ENCODE data around the gene AADACL4.
"Not testable (repeated sequence)": the region's sequence is repeated elsewhere in the genome, so short reads cannot be mapped to it uniquely, and the experiment has no call there.

Gene AADACL4

DNA sequence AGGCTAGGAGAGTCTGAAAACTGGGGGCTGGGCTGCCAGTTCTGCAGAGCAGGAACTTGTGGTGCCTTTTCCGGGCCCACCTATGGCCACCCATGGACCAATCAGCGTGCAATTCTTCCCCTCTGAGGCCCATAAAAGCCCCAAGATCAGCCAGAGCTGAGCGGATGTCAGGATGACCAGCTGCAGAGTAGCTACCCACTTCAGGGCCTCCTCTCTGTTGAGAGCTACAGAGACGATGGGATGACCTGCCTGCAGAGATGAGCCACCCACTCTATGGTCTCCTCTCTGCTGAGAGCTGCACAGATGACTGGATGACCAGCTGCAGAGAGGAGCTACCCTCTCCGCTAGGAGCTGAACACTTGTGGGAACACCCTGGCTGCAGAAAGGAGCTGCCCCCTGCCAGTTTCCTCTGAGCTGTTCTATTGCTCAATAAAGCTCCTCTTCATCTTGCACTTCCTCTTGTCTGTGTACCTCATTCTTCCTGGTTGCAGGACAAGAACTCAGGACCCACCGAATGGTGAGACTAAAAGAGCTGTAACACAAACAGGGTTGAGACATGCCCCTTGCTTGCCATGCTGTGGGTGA is 12.8 kb upstream of the AADACL4 start:
- no peak for DNase-seq

DNA sequence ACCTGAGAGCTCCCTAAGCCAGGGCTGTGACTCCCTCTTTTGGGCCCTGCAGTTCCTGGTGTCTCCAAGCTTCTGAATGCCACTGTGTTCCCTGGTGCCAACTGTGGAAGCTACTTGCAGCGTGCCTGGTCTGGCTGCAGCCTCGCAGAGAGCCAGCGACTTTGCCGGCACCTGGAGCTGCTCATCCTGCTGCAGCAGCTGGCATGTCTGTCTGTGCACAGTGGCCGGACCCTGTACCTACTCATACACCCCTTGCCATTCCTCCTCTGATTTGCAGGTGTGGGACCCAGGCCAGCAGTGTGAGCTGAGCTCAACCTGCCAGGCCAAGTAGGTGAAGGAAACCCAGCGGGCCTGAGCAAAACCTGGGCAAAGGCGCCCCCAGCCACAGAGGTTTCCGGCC is 12.3 kb upstream of the AADACL4 start:
- DNase-seq: no peak

DNA sequence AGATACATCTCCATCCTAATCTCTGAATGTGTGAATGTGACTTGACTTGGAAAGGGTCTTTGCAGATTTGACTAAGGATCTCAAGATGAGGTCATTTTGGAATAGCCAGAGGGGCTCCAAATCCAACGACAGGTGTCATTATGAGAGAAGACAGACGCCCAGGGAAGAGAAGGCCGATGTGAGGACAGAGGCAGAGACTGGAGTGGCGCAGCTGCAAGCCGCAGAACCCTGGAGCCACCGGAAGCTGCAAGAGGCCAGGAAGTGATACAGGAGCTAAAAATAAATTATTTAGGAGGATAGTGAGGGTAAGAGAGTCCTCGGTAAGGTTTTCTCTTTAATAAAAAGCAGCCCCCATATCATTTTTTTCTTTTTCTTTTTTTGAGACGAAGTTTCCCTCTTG is 9.7 kb upstream of the AADACL4 start:
- no peak for DNase-seq

DNA sequence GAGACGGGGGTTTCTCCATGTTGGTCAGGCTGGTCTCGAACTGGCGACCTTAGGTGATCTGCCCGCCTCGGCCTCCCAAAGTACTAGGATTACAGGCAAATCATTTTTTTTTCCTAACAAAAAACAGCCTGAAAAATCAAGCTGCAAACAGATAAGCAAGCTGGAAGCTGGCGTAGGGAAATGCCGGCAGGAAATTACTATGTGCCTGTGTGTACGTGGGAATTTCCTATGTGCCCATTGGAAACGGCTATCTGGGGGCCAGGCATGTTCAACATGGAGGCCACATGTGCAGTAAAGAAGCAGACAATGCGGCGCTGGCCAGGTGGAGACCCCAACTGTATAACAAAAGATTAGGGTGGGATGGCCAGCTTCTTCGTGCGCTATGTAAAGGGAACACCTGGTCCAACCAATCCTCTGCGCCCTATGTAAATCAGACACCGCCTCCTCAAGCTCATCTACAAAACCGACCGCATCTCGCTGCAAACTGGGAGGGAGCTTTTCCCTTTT is 9.1 kb upstream of the AADACL4 start:
- no peak for DNase-seq

DNA sequence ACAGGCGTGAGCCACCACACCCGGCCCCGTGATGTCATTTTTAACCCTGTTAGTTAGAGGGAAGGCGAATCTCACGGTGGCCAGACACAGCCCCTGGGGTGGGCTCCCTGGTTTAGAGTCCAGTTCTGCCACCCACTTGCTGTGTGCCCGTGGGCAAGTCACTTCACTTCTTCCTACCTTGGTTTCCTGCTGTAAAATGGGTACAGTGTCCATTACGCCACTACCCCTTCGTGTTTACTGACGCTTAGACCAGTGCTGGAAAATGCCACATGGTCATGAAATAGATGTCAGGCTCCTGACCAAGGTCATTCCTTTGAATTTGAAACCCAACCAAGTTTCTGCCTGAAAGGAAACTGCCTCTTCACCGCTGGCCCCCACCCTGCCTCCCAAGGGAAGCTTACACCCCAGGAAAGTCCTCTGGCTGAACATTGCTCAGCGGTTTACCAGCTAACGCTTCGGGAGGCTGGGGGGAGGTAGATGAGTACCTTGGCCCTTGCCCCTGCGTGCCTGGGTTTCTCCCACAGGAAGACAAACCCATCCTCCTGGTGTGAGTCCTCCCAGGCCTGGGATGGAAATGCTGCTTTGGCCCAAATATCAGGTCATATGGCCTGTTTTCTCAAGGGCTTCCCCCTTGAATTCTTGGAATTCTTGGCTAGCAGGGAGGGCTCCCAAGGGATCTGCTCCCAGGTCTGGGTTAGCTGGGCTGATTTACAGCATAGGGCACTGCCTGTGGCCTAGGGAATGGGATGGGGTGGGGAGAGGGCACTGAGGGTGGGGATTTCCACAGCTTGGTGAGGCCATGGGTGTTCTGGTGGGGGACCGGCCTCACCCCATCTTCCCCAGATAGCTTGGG is 7.6 kb upstream of the AADACL4 start:
- DNase-seq: no peak

DNA sequence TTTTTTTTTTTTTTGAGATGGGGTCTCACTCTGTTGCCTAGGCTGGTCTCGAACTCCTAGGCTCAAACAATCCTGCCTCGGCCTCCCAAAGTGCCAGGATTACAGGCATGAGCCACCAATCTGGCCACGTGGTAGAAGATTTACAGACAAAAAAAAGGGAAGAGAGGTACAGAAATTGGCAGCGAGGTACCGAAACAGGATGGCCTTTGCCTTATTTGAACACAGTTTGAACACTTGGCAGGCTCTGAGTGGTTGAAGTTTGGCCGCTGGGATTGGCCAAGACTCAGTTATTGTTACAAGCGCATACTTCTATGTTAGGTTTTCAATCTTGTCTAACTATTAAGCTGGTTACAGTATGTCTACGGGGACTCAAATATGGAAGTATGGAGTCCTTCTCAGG is 6.2 kb upstream of the AADACL4 start:
- no peak for DNase-seq

DNA sequence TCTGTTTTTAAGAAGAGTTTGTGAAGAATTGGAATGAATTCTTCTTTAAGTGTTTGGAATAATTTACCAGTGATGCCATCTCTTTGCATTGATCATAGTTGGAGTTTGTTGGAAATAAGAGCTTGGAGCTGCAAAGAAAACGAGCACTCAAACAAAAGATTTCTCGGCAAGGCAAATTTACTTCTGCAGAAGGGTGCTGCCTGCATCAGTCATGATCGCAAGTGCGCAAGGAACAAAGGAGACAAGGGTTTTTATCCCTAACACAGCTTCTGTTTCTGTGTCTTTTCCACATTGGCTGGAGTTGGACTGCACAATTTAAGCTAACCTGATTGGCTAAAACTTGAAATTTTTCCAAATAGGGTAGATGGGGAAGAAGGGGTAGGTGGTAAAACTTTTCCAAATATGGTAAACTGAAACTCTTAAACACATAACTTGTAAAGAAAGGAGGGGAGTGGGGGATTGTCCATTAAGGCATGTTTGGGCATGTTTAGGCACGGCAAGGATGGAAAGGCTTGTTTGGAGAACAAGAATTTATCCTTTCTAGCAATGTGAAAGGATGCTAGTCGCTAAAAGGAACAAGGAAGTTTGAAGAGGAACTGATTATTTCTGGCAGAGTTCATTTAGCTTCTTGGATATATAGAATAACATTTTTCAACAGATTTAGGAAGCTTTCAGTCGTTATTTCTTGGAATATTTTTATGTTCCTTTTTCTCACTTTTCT is 3.5 kb upstream of the AADACL4 start:
- DNase-seq: no peak

DNA sequence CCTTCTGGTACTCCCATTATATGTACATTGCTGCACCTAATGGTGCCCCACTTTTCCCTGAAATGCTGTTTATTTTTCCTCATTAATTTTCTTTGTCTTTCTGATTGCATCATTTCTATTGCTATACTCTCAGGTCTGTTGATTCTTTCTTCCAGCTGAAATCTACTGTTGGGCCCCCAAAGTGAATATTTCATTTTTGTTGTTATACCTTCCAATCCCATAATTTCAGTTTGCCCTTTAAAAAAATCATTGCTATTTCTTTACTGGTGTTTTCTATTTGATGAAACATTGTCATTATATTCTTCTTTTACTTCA is 3.0 kb upstream of the AADACL4 start:
- DNase-seq: no peak

DNA sequence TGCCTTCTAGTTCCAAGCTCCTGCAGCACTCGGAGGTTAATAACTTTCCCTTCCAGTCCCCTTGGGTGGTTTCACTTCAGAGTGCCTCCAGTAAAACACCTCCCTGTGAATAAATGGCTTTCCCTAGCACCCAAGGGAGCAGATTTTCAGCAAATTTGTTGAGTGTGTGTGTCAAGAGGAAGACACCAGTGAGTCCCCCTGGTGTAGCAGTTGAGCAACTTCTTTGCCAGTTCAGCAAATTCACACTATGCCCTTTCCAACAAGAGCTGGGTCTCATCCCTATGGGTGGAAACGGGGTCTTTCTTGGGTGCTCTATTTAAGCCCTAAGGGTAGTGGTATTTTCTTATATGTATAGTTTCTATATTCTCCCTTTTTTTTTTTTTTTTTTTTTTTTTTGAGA is 806 bp upstream of the AADACL4 start:
- DNase-seq: no peak

DNA sequence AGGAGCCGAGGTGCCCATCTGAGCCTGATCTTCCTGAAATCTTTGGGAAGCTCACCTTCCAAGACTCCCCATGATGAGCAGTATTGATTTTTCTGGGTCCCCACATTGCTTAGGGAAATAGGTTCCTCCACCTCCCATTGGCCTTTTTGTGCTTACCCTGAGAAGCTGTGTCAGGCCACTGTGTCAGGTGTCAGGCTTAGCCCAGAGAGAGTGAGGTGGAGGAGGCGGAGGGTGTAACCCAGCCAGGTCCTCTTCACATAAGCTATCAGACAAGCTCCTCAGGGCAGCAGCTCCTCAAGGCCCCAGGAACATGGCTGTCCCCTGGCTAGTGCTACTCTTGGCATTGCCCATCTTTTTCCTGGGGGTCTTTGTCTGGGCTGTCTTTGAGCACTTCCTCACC is 352 bp downstream of the AADACL4 start:
- no peak for DNase-seq

DNA sequence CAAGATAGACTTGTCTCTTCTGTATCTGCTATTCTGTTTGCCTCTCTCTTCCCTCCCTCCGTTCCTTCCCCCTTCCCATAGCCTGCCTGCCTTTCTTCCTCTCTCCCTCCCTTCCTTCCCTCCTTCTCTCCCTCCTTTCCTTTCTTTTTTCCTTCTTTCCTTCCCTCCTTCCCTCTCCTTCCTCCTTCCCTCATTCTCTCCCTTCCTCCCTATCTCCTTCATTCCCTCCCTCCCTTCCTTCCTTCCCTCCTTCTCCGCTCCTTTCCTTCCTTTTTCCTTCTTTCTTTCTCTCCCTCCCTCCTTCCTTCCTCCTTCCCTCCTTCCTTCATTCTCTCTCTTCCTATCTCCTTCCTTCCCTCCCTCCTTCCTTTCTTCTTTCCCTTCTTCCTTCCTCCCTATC is 944 bp downstream of the AADACL4 start:
- no peak for DNase-seq

DNA sequence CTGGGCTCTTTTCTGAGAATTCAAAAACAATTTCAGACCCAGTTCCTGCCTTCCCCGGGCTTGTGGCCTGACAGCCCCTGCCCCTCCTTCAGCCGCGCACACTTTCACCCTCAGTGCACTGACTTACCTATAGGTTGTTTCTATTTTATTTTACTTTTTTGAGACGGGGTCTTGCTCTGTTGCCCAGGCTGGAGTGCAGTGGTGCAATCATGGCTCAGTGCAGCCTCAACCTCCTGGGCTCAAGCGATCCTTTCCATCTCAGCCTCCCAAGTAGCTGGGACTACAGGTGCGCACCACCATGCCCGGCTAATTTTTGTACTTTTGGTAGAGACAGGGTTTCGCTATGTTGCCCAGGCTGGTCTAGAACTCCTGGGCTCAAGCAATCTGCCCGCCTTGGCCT is 1.5 kb downstream of the AADACL4 start:
- DNase-seq: not testable (repeated sequence)

DNA sequence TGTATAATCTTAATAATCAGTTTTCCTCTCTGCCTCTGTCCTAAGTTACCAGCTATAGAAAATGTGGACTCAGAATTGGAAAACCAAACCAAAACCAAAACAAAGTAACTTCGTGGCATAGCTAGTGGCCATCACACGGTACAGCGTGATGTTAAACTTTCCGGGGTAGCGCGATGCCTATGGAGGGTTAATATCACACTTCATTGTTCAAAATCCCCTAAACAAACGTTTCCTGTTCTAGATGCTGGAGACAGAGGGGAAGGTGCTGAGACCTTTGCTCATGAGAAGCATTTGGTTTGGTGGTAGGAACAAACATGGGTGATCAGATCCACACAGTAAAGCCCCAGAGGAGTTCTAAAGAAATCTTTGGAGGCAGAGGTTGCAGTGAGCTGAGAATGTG is 4.9 kb downstream of the AADACL4 start:
- DNase-seq: no peak

DNA sequence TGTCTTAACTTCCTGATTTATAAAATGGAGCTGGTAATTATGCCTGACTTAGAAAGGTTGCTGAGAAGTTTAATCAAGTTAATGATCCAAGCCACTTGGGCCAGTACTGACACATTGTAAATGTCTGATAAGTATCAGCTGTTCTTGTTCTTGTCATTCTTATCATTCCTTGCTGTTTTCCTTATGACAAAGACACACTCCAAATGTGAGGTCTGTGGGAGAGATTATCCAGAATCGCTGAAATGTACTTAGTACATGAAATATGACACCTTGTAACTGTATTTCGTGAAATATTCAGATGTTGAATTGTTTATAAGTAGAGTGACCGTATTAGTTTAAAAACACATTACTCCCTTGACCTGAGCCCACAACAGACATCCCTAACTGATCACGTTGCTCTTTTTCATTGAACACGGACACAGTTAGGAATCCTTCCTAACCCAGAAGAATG is 6.1 kb downstream of the AADACL4 start:
- DNase-seq: no peak

DNA sequence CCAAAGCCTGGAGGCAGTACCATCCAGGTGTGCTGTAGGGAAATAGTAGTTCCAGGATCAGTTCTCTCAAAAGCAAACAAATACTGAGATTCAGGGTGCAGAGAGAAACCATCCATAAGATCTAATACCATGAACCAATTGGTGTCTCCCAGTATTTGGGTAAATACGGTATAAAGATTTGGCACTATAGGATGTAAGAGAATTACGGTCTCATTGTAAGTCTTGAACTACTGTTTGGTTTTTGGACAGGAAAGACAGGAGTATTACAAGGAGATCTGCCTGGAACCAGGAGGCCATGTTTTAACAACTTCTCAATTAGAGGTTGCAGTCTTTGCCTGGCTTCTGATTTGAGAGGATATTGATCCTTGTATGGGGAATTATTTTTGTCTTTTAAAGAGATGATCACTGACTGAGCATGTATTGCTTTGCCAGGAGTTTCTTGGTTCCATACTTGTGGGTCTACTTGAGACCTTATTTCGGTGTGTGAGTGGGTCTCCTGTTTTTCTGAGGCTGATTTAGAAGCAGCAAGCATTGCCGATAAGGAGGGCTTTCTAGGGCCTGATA is 10.2 kb downstream of the AADACL4 start:
- no peak for DNase-seq

DNA sequence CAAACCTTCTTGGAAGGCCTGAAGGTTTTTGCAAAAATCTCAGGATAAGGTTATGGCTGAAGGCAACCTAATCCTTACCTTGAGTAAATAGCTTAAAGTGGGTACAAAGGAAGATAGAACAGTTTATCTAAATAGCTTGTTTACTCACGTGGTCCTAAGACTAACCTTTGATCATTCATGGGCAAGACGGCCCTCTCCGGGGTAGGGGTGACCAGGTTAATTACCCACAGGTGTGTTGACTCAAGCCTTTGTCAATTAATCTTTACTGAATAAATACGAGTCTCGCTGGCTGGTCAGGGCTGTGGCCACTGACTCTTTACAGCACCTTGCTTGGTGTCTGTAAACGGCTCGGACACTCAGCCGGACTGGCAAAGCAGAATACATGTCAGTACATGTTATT is 10.8 kb downstream of the AADACL4 start:
- DNase-seq: no peak

DNA sequence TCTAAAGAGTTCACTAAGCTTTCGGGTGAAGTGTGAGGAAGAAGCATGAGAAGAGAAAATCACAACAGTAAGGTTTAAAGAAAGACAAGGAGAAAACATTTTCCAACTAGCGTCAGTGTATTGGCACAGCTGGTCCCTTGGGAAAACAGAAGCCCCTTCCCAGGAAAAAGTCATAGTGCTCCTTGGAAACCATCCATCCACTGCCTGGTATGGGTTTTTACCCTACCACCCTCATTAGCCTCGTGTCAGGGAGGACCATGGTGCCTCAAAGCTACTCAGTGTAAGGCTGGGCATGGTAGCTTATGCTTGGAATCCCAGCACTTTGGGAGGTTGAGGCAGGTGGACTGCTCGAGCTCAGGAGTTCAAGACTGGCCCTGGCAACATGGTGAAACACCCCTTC is 12.7 kb downstream of the AADACL4 start:
- no peak for DNase-seq

DNA sequence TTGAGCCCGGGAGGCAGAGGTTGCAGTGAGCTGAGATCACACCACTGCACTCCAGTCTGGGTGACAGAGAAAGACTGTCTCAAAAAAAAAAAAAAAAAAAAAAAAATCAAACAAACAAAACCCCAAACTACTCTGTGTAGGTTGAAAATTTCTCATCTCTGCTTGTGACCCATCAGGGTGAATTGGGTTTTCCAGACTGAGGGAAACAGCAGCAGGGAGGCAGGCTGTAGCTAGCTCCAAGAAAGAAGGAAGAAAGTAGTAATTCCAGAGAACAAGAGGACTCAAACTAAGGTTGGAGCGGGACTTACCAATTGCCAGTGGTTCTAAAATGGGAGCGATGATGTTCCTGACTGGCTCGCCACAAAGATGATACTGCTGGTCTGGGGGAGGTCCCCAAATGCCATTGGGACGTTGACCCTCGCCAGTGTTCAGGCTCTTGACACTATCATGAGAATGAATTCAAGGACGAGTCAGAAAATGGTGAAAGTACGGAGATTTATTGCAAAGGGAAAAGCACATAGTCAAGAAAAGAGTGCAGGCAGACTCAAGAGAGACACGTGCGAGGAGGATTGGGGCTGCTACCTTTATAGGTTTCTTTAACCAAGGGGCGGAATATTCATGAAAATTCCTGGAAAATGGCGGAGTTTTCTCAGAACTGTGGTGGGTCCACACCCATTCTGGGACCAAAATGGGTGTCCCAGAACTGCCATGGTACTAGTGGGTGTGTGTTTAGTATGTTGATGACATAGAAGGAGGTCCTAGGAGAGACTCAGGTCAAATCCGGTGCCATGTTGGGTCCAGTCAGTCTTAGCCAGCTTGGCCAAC is 13.4 kb downstream of the AADACL4 start:
- no peak for DNase-seq

DNA sequence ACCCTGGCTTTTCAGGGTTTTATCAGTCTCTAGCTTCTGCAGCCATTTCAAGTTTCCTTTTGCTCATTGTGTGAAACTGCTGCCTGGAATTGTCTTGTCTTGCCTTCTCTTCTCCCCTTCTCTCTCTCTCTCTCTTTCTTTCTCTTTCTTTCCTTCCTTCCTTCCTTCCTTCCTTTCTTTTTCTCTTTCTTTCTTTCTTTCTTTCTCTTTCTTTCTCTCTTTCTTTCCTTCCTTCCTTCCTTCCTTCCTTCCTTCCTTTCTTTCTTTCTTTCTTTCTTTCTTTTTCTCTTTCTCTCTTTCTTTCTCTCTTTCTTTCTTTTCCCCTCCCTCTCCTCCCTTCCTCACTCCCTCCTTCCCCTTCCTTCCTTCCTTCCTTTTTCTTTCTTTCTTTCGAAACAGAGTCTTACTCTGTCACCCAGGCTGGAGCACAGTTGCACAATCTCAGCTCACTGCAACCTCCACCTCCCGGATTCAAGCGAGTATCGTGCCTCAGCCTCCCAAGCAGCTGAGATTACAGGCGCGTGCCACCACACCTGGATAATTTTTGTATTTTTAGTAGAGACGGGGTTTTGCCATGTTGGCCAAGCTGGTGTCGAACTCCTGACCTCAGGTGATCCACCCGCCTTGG is 14.1 kb downstream of the AADACL4 start:
- not testable (repeated sequence) for DNase-seq

DNA sequence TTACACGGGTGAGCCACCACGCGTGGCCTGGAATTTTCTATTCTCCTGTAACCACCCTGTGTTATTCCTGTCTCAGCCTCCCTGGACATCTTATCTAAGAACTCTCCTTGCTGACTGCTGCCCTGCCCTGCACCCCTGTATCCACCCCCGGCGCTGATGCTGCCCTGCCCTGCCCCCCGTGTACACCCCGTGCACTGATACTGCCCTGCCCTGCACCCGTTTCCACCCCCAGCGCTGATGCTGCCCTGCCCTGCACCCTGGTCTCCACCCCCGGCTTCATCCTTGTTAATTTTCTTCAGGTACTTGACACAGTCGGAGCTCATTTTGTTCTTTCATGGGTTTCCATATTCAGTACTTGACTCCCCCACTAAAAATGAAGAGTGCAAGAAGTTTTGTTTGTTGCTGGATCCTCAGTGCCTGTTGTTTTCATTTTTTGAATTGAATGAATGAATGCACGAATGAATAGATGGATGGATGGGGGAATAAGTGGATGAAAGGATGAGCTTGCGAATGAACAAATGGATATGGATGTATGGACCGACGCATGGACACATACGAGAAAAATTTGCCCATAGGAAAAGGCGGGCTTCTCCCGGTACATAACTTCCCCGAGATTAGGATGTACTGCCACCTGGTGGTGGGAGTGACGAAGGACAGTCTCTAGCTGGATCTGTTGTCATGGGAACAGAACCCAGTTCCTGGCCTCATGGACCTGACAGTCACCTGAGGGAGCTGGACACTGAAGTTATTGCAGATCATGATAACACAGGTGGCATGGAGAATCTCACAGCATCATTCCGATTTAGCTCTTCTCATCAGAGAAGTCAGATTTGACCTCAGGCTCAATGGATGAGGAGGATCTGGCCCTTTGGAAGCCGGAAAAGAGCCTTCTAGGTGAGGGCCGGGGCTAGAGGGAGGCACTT is 14.9 kb downstream of the AADACL4 start:
- peak; percentile 56 to 62 for DNase-seq

DNA sequence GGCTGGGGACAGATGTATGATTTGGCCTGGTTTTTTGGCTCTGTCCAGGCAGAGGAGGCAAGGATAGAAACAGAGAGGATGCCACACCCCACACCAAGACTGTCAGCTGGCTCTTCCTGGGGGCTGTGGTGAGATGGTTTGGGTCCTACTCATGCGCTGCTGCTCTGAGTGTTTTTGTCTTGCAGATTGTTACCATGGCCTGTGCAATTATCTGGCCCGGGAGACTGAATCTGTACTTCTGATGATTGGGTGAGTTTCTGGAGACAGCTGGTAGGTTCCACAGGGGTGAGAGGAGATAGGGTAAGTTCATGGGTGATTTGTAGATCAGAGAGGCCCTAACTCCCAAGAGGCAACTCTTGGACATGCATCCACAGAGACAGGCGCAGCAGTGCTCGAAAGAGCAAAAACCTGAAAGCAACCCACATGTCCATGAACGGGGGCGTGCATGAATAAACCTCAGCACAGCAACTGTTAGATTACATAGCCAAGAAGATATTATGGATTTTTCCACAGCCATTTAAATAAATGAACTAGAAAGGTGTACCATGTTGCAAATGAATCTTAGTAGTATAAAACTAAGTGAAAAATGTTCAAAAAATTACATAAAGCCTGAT is 17.8 kb downstream of the AADACL4 start:
- DNase-seq: no peak

Measured in stimulated activated CD4-positive, alpha-beta T cell treated with anti-CD3 and anti-CD28 coated beads, Interleukin-4, amount 100 ng/mL, for 4 hours (primary cell).